HG03064 (cell line): ENCODE measurements around the gene OTUD7B.

Experiments used
- ATAC-seq: cut with Tn5 transposase; IDR thresholded peaks from one replicate; pipeline ENCODE4 v1.9.1; 2021; ENCODE audit warnings: low read depth; ENCODE audit not compliant: unreplicated experiment

OTUD7B gene

DNA sequence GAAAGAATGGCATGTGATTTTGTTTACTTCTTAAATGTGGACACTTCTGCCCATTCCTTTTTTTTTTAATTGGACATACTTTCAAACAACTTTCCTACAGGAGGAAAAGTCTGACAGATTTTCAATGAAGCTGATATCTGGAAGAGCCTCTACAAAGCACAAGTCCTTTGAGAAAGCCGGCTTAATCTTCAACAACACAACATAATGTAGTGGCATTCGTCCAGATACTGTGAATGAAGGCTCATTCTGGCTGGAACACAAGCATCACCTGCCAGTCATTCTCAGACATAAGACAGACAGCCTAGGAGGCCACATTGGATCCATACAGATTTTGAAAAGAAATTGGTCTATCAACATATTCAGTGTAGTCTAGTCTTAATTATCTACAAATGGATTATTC, 4.9 kb downstream of the OTUD7B start:
- ATAC-seq: no peak

DNA sequence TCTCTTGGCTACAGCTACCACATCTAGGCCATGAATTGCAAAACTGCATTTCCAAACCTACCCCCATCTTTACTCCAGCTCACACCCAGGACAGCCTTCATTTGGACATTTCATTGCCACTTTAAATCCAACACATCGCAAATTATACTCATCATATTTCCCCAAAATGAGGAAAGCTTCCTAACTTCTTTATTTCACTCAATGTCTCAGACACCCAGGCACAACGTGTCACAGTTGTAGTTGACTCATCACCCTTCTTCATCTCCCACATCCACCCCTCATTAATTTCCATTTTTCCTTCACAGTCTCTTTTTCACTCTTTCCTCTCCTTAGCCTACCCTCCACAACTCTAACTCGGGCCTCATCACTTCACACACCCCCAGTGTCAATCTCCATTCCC, 6.7 kb downstream of the OTUD7B start:
- no peak for ATAC-seq

DNA sequence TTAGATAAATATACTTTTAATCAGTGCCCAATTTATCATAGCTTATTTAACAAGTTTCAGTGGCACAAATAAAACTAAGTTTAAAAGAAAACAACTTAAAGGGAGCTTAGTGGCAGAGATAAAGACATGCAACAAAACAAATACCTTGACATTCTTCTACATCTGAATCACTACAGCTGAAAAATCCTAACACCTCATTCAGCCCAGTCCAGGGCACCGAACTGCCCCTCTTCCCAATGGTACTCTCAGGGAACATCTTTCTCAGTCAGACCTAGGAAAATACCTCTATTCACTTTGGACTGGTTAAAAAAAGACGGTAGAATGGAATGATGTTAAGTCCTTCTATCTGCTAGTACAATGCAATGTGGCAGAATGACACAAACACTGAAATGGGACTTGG, 8.3 kb downstream of the OTUD7B start:
- no peak for ATAC-seq

DNA sequence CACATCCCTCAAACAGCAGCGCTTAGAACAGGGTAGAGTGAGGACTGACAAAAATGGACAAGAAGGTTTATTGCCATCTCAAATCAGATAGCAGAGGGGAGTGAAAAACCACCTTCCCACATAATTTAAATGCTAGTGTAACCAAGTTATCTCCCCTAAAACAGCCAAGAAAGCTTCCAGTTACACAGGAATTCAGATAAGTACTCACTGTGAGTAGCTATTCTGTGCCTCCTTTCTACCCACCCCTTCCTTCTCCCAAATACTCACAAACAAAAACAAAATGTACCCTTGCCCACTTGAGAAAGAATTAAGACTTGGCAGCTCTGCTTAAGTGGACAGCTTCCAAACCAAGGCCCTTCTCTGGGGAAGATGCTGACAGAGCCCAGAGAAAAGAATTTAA, 9.1 kb downstream of the OTUD7B start:
- no peak for ATAC-seq

DNA sequence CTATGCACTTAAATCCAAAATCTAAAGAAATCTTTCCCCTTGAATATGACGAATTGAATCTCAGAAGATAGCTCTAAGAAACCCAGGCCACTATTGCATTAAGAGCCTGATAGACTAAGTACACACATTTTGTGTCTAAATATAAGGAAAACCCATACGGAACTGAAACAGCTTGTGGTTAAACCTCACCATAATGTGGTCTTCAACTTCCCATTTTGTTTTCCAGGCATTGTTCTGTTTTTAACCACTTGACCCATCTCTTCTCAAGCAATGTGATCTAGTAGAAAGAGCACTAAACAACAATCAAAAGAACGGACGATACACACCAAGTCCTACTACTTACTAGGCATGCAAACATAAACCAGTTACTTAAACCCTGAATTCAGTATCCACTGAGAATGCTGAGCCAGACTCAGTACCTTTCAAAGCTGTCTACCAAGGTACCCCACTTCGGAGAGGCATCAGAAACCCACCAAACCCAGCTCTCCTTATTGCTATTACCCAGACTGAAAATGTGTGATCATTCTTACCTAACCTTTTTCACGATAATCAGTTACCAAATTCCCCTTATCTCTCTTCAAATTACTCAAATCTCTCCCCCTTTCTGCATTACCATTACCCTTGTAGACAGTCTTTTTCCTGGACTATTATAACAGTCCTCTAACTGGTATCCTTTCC, 12.8 kb downstream of the OTUD7B start:
- peak; percentile 74 for ATAC-seq

DNA sequence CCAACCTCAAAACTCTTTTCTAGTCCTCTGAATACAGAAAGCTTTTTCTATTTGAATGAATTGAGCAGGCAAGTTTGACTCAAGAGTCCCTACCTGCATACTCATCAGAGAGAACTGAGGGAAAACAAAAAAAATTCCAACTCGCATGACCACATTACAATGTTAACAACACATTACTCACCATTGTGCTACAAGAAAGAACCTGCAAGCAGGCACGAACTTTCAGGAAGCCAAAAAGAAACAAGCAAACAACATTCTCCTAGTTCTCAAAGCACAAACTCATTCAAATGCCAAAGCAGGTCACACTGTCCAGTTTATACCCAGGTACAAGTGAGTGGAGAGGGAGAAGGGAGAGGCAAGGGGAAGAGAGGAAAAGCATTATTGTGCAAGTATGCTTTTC, 14.6 kb downstream of the OTUD7B start:
- no peak for ATAC-seq

DNA sequence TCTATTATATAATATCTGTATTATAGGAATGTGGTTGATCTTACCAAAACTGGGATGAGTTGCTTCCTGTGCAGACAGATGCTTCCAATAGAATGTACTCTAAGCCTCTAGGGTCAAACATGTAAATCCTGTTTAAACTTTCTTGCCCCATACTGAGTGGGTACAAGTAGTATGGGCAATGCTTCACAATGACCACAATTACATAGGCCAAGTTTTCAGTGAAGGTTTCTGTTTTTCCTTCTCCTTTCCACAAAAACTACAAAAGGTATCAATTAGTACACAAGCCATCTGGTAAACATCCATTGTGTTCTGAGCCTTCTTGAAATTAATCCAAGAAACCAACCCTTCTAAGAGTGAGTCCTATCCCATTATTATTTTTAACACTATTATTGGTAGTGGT, 16.8 kb downstream of the OTUD7B start:
- ATAC-seq: no peak

DNA sequence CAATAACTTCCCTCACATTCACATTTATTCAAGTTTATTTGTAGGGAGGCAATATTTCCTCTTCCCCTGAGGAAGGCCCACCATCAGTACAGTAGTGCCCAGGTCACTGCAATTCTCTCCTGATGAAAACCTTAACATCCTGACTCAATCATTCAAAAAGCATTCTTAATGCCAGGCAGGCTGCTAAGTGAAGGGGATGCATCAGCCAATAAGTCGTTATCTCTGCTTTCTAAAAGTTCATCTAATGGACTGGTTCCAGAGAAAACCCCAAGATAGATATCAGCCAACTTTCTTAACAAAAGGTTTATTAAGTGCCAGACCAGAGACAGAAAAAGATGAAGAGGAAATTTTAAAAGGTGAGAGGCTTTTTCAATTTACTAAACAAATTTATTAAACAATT, 17.3 kb downstream of the OTUD7B start:
- ATAC-seq: no peak

DNA sequence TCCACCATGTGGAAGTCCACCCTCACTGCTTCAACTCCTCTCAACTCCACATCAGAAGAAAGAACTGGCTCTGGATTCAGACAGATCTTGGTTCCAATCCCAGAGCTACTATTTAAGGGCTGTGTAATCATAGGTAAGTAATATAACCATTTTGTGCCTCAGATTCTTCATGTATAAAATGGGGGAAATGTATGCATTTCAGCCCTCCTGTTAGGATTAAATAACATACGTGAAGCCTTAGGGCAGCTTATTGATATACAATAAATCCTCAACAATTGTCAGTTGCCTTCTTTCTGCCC, 23.3 kb downstream of the OTUD7B start:
- no peak for ATAC-seq

DNA sequence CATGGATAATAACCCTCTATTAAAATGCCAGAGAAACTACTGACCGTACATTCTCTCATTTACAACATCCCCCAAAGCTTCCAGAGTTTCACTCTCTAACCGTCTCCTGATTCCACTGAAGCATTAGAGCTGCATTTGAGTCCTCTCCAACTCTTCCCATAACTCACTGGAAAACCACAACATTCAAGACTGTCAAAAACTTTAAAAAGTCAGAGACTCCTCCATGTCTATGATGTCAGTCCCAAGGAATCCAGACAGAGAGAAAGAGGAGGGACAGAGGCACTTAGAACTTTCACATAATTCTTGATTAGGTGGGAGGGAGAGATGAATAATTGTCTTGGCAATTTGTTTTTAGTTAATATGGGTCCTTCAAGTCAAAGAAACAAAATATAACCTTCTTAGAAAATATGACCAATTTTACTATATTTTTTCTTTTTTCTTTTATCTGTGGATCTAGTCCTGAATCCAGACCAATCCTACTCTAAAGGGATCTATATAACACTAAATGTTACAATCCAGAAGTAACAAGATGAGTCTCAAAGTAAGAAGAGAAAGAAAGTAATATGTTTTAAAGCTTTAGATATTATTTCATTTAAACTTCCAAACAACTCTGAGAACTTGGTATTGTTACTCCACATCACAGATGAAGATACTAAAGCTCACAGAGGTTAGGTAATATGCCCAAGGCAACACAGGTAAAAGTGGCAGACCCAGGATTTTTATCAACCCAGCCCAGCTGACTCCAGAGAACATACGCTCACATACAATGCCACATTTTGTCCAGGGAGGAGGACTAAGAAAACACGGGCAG, 23.8 kb downstream of the OTUD7B start:
- no peak for ATAC-seq

DNA sequence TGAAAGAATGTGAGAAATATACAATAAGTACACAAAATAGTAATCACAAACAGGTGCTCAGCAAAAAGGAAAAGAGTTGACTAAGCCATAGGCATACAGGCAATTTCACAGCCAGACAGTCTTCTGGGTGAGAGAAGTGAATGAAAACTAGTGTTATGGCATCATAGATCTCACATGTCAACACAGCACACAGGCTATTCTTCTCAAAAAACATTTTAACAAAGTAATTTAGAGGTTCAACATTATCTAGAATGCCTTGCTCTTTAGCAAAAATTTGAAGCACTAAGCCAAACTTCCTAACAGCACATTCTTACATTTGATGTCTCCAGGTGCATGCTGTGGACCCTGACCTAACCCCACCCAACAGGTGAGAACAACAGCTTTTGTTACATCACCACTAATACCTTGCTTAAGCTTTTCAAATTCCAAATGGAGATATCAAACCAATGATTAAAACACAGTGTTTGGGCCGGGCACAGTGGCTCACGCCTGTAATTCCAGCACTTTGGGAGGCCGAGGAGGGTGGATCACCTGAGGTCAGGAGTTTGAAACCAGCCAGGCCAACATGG, 30.5 kb downstream of the OTUD7B start:
- ATAC-seq: no peak

DNA sequence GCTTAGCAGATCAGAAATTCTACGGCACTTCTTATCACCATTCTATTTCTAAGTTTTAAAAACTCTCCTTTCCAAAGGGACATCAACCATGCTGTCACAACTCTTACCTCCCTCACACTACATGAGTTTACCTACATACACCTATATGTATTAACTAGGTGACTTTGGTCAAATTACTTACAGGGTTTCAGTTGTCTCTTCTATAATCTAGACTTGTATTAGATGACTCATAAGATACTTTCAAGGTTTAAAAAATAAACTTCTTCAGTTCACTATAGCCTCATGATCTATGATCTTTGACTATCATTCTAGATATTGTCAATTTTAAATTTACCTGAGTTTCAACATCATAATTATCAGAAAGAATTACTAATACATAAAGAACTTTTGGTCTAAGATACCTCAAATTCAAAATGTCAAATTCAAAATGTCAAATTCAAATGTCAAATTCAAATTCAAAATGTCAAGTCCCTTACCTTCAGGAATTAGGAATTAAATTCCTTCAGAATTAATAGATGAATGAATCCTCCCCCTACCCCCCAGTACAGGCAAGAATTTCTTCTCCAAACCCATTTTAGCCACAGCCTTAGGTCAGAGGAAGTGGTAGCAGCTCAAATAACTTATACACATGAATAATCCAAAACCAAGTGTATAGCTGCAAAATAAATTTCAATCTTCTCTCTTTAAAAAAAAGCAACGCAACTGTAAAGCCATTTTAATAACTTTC, 31.1 kb downstream of the OTUD7B start:
- ATAC-seq: no peak

DNA sequence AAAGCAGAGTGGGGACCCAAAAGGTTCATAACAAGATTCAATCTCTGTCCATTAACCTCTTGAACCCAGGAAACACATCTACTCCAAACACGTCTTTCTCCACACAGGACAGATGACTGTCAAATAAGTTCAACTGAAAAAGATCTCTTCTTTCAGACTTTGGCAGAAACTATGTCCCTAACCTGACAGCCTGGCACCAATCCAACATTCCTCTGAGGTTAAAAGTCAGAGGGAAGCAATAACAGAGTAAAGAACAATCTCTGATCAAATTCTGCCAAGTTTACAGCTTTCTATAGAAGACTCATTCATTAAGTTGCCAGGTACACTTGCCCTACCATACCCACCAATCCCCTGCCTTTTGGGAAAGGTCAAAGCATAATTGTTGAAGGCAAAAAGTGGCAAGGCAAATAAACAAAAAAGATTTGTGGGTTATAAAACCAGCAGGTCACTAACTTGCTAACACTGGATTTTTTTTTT, 31.9 kb downstream of the OTUD7B start:
- ATAC-seq: no peak

DNA sequence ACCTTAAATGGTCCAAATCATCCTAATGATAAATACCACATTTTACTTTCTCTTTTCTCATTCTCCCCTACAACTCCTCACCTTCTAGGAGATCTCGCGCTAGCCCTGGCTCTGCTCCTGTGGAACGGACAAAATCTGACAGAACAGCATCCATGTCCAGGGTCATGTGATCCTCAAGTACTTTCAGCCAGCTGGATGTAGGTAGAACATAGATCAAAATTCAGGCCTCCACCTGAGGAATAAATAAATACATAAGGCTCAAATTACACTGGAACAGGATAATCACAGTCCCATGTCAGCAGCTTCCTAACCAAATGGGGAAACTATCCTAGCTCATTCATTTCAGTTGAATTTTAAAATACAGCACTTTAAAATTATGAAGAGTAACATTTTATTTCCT, 33.2 kb downstream of the OTUD7B start:
- ATAC-seq: no peak

DNA sequence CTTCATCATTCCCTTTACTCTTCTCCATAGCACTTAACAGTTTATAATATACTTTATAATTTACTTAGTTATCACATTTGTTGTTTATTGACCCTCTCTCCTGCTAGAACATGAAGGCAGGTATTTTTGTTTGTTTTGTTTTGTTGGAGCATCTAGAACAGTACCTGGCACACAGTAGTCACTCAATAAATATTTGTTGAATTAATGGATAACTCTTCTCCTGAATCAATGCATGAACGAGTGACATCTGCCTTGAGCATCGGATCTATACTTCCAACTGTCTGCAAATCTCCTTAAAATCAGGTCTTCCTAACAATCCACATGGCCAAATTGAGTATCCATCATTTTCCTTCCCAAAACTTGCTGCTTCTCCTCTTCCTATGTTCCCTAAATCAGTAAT, 38.0 kb downstream of the OTUD7B start:
- no peak for ATAC-seq

DNA sequence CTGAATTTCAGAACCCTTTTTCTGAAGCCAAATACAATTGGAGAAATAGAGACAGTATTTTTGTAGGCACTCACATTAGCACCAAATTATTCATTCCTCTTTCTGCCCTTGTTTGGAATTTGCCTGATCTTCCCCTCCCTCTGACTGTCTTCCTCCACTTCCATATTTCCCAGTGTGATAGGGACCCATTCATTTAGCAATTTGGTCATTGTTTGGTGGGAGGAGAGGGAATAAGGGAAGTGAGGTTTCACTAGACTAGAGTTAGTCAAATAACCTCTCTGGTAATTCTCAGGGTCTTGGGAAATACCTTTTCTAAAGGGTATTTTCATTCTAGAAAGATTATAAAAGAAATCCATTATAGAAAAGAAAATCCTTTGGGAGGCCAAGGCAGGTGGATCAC, 42.9 kb downstream of the OTUD7B start:
- no peak for ATAC-seq

DNA sequence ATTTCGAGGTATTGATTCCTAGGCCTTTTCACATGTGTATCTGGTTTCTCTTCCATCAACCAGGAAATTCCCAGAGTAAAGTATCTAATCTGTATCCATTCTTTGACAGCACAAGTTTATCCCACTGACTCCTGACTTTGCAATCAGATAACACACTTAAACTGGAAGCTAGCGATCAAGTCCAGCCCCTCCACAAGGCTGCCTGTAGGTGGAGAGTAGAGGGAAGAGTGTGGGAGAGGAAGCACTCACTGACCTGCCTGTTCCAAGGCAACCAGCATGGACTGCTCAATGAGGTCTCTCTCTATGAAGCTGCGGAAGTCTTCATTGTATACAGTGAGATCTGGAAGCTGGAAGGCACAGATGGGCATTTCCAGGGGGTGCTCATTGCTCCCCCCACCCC, 43.5 kb downstream of the OTUD7B start:
- ATAC-seq: no peak

DNA sequence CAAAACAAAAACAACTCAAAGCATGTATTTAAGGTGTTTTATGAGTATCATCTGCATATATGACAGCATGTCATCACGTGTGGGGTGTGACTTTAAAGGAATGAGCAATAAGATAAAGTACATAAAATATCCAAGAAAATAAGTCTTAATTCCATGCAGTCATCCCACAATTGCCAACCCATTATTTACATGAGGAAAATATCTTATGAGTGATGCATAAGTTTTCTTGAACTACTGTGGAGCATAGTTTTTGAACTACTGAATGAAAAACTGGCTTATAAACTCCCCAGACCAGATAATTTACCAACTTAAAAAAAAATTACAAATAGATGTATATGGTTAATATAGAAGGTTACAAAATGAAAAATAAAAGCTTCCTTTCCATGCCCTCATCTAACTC, 44.1 kb downstream of the OTUD7B start:
- ATAC-seq: no peak

DNA sequence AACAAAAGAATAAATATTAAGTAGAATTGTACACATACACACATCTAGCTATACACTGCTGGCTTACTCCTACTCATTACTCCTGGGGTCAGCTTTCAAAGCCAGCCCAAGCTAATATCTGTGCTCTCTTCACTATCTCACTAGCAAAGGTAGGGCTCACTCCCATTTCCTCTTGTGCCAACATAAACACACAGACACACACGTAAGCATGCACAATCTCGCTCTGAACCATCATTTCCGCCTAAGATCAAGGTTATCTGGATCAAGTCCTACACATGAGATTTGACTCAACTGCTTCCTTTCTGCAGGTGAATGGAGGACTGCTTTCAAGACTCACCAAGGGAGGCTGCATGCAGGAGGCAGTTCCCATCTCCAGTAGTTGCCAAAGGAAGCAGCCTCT, 45.1 kb downstream of the OTUD7B start:
- ATAC-seq: no peak

DNA sequence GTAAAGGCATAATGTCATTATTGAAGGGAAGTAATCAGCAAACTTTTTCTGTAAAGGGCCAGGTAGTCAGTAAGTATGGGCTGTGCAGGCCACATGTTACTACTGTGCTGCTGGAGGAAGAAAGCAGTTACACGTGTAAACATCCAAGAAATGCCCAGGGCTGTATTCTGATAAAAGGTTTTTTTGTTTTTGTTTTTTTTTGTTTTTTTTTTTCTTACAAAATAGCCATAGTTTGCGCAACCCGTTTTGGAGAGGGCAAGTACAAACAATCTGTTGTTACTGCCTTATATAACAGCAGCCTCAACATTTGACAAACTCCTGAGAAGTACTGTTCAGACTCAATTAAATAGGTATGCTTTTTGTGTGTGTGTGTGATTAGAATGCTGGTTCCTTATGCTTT, 47.2 kb downstream of the OTUD7B start:
- no peak for ATAC-seq

DNA sequence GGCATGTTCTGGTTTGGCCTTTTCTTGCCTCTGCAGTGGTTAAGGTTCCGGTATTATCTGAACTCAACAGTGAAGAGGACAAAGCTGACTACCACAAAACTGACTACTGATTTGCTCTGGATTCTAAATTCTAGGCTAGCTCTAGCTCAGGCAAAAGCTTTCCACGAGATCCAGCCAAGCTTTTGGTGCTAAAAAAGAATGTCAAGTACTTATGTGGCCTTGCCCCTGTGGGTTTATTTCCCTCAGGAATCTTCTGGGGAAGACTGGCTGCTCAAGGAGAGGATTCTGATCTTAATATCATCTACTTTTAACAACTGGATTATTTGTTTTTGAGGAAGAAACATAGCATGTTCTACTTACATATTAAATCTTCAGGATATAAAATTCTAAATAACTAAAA, 47.8 kb downstream of the OTUD7B start:
- no peak for ATAC-seq
